ENCODE measurements around the gene GABRR3.

GABRR3 gene

GRCh38 chr3:97949110-97949485, 86.0 kb downstream of the GABRR3 start:
- no peak for TF ChIP-seq CTCF (IDR thresholded peaks at IDR 0.05; ENCODE audit: low read depth, low read length)
- no peak overlapping the region for H3K4me3 ChIP-seq (ENCODE audit: low read depth, low read length)

GRCh38 chr3:97948351-97949109, 86.6 kb downstream of the GABRR3 start:
- H3K4me3 ChIP-seq (ENCODE audit: low read depth, low read length): no peak overlapping the region
- TF ChIP-seq CTCF (IDR thresholded peaks at IDR 0.05; ENCODE audit: low read depth, low read length): no peak

- TF ChIP-seq CTCF (IDR thresholded peaks at IDR 0.05; ENCODE audit: low read depth, low read length): no peak
- H3K4me3 ChIP-seq (ENCODE audit: low read depth, low read length): no peak overlapping the region
Observed at GRCh38 chr3:97942801-97943546, 92.1 kb downstream of the GABRR3 start.

GRCh38 chr3:97940034-97940433, 95.1 kb downstream of the GABRR3 start:
- TF ChIP-seq CTCF (IDR thresholded peaks at IDR 0.05; ENCODE audit: low read depth, low read length): no peak
- no peak overlapping the region for H3K4me3 ChIP-seq (ENCODE audit: low read depth, low read length)

GRCh38 chr3:97939401-97939800, 95.7 kb downstream of the GABRR3 start:
- no peak overlapping the region for H3K4me3 ChIP-seq (ENCODE audit: low read depth, low read length)
- TF ChIP-seq CTCF (IDR thresholded peaks at IDR 0.05; ENCODE audit: low read depth, low read length): no peak

GRCh38 chr3:97938444-97938843, 96.7 kb downstream of the GABRR3 start:
- H3K4me3 ChIP-seq (ENCODE audit: low read depth, low read length): no peak overlapping the region
- TF ChIP-seq CTCF (IDR thresholded peaks at IDR 0.05; ENCODE audit: low read depth, low read length): no peak

GRCh38 chr3:97937205-97937604, 97.9 kb downstream of the GABRR3 start:
- H3K4me3 ChIP-seq (ENCODE audit: low read depth, low read length): no peak overlapping the region
- TF ChIP-seq CTCF (IDR thresholded peaks at IDR 0.05; ENCODE audit: low read depth, low read length): no peak
